CD1c-positive myeloid dendritic cell (primary cell): ENCODE measurements around the gene RFX1.
"Not testable (repeated sequence)": the region's sequence is repeated elsewhere in the genome, so short reads cannot be mapped to it uniquely, and the experiment has no call there.

ENCODE experiments used
- DNase-seq: peaks from one replicate; pipeline ENCODE4 v3.0.0-alpha.2; 2016; ENCODE audit errors: extremely low spot score

Gene RFX1

DNA sequence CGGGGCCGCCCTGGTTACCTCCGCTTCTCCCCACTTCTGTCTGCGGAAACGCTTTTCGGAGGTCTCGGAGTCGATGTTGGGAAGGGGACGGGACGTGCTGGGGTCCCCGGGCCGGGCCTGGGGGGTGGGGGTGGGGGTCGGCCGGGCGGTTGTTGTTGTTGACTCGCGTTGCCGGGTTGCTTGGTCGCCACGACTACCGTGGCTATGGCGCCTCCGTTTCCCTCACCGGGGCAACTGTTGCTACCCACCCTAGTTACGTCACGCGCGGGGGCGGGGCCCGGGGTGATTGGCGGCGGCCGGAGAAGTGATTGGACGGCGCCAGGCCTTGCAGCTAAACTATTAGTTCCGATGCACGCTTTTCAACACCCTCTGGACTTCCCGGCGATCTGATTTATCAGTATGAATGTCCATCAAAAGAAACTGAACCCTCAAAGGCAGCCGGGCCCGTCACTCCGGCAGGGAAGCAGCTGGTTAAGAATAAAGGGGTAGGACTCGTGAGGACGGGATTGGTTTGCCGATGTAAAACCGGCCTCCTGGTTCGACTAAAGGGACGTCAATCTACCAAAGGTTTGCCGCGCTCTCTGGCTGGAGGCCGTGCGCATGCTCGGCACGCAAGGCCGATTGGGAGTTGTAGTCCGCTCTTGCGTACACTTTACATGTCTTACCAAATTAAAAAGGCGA is at the start of gene RFX1:
RFX1 (minus strand) TSS at position 236 of the 681 bp plus-strand sequence. CDS start 12,477 bp downstream, outside the sequence.
- peak; percentile 99 for DNase-seq

DNA sequence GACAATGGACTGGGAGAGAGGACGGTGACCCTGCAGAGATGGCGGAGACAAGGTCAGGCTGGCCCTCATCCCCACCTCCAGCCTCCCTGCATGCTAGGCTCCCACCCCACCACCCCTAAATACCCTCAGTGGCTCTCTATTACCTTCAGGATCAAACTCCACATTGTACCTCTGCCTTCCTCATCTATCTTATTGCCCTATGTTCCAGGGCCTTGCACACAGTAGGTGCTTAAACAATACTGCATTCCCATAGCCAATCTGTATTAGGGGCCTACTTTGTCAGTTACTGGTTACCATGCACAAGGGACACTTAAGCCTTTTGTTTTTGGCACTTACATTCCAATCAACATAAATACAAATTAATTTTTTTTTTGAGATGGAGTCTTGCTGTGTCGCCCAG is 49.3 kb upstream of the RFX1 start:
- DNase-seq: no peak

DNA sequence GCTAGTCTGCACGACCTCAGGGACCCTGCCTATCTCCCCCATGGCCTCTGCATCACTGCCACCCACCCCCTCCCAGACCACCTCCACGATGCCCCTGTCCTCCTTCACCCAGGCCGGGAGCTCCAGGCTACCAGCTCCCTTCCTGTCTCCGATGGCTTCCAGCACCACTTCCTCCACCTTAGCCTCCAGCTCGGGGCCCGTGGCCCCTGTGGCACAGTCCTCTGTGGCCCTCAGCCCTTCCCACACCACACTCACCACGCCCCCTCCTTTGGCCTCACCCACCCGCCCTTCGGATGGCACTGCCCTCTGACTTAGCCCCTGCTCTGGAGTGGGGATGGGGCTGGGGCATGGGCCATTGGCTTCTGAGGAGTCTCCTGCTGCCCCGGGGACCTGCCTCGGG is 48.6 kb upstream of the RFX1 start:
- DNase-seq: no peak

DNA sequence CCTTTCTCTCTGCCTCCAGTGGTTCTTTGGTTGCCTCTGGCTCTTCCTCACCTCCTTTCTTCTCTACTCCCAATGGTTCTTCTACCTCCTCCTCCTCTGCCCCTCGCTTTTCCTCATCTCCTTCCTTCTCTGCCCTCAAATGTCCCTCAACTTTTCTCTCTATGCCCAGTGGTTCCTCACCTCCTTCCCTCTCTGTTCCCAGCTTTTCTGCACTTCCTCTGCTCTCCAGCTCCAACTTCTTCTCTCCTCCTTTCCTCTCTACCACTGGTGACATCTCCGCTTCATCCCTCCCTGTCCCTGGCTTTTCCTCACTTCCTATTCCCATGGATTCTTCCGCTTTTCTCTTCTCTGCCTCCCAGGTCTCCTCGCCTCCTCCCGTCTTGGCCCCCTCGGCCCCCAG is 48.0 kb upstream of the RFX1 start:
- no peak for DNase-seq

DNA sequence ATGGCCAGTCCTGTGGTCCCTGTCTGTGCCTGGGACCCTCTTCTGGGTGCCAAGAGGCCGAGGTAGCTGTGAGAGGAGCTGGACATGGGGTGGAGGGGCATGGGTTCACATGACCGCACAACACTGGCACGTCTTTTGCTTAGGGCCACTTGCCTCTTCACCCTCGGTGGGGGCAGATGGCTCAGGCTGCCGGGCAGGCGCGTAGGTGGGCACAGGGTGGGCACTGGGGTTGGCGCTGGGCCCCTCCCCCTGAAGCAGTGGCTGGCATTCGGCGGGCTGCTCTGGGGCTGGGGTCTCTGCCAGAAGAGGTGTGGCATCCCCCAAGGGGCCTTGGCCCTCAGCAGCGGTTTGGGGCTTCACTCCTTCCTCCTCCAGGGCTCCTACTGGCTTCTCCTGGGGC is 47.4 kb upstream of the RFX1 start:
- no peak for DNase-seq

DNA sequence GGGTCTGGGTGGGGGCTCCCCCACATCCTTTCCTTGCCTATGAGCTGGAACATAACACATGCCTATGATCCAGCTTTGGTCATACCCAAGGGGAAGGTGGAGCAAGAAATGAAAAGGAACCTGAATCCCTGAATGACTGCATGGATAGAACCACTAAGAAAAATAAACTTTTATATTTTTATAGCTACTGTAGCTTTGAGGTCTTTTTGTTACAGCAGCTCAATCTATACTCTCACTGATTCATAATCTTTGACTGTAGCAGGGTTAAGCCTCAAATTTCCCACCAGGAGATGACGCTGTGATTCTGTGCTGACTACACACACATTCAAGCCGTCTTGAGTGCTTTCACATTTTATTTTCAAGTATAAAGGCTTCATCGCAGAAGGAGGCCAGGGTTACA is 46.9 kb upstream of the RFX1 start:
- no peak for DNase-seq

DNA sequence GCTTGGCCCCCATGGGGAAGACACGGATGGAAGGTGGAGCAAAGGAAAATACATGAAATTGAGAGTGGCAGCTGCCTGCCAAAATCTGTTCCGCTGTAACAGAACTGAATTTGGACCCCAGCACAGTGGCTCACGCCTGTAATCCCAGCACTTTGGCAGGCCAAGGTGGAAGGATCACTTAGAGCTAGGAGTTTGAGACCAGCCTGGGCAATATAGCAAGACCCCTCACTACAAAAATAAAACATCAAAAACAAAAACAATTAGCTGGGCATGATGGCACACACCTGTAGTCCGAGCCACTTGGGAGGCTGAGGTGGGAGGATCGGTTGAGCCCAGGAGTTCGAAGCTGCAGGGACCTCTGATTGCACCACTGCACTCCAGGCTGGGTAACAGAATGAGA is 46.4 kb upstream of the RFX1 start:
- DNase-seq: no peak

DNA sequence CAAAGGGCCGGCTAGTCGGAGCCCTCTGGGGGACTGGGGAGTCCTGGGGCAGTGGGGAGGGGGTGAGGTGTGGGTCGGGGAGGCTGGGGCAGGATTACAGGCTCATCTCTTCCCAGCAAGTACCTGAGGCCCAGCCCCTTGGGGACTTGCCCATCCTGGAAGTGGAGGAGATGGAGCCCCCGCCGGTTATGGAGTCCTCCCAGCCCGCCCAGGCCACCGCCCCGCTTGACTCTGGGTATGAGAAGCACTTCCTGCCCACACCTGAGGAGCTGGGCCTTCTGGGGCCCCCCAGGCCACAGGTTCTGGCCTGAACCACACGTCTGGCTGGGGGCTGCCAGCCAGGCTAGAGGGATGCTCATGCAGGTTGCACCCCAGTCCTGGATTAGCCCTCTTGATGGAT is 45.9 kb upstream of the RFX1 start:
- DNase-seq: no peak

DNA sequence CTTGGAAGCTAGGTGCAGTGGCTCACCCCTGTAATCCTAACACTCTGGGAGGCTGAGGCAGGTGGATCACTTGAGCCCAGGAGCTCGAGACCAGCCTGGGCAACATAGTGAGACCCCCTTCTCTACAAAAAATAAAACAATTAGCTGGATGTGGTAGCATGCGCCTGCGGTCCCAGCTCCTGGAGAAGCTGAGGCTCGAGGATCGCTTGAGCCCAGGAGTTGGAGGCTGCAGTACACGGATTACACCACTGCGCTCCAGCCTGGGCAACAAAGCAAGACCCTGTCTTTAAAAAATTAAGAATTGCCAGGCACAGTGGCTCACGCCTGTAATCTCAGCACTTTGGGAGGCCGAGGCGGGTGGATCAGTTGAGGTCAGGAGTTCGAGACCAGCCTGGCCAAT is 44.8 kb upstream of the RFX1 start:
- DNase-seq: not testable (repeated sequence)

DNA sequence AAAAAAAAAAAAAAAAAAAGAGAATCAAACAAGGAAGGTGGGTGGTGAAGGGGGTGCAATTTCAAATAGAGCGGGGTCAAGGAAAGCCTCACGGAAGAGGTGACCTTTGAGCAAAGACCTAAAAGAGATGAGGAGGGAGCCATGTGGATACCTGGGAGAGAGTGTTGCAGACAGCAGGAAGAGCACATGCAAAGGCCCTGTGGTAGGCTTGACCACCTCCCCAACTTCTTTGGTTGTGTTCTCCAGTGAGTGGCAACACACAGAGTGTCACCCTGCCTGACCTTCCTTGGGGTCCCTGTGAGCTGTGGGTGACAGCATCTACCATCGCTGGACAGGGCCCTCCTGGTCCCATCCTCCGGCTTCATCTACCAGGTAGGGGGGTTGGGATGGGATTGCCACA is 44.4 kb upstream of the RFX1 start:
- DNase-seq: no peak

DNA sequence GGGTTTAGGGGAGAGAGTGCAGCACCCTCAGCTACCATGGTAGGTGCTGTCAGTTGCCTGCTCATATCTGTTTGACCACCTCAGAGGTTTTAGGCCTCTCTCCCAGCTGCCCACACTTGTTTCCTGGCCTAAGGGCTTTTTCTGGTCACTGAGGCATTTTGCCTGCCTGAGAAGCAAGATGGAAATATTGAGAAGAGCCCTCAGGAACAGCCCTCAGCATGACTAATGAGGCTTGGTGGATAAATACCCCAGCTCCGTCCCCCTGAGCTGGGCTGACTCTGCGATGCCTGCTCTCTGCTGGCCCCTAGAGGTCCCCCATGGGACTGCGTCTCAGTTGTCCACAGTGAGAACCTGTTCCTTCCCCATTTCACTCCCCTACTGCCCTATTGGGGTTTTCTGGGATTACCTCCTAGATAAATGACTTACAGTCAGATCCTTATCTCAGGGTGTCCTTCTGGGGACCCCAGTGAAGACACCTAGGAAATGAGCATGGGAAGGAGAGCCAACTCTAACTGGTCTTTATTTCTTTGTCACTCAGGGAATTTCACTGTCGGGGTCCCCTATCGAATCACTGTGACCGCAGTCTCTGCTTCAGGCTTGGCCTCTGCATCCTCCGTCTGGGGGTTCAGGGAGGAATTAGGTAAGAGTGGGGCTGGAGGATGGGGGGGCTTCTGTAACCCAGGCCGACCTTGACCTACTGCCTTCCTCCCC is 42.5 kb upstream of the RFX1 start:
- peak; percentile 84 for DNase-seq

DNA sequence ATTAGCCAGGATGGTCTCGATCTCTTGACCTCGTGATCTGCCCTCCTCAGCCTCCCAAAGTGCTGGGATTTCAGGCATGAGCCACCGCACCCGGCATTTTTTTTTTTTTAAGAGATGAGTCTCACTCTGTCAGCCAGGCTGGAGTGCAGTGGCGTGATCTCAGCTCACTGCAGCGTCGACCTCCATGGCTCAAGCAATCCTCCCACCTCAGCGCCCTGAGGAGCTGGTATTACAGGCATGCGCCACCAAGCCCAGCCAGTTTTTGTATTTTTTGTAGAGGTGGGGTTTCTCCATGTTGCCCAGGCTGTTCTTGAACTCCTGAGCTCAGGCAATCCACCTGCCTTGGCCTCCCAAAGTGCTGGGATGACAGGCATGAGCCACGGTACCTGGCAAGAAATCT is 41.7 kb upstream of the RFX1 start:
- DNase-seq: not testable (repeated sequence)

DNA sequence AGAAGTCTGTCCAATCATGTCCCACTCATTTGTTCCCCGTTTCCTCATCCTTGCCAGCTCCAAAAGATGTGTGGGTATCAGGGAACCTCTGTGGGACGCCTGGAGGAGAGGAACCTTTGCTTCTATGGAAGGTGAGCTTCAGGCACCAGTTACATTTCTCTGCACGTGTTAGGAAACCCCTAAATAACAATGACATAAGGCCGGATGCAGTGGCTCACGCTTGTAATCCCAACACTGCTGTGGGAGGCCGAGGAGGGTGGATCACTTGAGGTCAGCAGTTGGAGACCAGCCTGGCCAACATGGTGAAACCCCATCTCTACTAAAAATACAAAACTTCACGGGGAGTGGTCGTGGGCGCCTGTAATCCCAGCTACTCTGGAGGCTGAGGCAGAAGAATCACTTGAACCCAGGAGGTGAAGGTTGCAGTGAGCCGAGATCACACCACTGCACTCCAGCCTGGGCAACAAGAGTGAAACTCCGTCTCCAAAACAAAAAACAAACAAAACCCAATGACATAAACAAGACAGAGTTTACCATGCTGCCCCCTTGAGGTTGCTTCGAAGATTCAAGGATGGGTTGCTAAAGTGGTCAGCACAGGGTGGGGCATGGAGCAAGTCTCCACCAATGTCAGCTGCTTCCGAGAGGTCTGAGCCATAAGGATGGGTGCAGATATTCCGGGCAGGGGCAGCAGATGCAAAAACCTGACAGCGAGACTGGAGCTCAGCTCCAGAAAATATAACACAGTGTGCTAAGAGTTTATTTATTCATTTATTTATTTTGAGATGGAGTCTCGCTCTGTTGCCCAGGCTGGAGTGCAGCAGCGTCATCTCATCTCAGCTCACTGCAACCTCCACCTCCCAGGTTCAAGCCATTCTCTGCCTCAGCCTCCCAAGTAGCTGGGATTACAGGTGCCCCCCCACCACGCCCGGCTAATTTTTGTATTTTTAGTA is 36.8 kb upstream of the RFX1 start:
- DNase-seq: peak; percentile 79

DNA sequence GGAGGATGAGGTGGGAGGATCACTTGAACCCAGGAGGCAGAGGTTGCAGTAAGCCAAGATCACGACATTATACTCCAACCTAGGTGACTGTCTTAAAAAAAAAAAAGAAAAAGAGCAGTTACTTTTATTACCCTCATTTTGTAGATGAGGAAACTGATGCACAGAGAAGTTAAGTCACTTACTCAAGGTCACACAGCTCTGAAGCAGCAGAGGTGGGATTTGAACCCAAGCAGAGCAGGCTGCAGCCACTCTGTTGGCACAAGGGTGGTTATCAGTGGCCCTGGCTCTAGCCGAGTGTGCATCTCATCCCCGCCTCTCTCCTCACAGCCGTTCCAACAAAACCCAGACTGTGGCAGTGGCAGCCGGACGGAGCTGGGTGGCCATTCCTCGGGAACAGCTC is 33.1 kb upstream of the RFX1 start:
- DNase-seq: no peak

DNA sequence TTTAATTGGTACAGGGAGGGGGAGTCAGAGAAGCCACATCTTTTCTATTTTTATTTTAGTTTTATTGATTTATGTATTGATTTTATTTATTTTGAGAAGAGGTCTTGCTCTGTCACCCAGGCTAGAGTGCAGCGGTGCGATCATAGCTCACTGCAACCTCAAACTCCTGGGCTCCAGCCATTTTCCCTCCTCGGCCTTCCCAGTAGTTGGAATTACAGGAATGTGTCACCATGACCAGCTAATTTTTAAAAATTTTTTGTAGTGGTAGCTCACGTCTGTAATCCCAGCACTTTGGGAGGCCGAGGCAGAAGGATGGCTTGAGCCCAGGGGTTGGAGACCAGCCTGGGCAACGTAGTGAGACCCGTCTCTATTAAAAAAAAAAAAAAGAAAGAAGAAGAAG is 29.6 kb upstream of the RFX1 start:
- no peak for DNase-seq

DNA sequence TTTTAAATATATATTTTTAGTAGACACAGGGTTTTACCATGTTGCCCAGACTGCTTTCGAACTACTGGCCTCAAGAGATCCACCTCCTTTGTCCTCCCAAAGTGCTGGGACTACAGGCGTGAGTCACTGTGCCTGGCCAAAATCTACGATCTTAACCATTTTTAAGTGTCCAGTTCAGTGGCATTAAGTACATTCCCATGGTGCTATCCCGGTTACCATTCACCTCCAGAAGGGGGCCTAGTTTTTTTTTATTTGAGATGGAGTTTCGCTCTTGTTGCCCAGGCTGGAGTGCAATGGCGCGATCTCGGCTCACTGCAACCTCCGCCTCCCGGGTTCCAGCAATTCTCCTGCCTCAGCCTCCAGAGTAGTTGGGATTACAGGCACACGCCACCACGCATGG is 29.0 kb upstream of the RFX1 start:
- DNase-seq: not testable (repeated sequence)

DNA sequence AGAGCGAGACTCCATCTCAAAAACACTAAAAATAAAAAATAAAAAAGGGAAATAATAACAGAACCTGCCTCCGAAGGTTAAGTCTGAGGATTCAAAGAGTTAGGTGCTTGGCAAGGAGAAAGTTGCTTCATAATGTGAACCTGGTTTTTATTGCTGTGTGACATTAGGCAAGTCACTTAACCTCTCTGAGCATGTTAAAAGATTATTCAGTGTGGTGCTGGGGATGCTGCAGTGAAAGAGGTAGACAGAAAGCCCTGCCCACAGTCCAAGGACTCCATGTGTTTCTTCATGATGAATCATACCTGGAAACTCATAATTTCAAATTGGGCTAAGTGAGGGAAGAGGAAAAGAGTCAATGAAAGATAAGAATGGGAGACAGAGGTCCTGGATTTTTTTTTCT is 27.8 kb upstream of the RFX1 start:
- DNase-seq: no peak

DNA sequence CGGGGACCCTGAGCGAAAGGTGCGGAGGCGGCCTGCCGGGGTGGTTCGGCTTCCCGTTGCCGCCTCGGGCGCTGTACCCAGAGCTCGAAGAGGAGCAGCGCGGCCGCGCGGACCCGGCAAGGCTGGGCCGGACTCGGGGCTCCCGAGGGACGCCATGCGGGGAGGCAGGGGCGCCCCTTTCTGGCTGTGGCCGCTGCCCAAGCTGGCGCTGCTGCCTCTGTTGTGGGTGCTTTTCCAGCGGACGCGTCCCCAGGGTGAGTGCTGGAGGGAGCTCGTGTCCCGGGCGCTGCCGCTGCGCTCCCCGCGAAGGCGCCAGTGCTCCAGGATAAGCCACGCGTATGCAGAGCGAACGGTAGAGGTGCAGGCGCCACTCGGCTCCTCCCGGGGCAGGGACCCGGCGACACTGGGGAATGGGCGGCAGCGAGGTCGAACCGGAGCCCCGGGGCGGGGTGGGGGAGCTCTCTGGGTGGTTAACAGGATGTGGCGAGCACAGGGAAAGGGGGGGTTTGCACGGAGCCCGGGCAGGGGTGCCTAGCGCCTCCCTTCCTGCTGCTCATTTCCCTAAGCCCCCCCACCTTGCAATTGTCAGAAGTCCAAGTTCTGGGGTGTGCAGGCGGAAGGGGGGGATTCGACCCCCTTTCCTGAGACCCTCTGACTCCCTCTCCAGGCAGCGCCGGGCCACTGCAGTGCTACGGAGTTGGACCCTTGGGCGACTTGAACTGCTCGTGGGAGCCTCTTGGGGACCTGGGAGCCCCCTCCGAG is 25.8 kb upstream of the RFX1 start, which contains the start of gene IL27RA:
IL27RA (plus strand) TSS at position 44 of the 762 bp plus-strand sequence; CDS start at position 155, 111 bp downstream.
- peak; percentile 77 for DNase-seq

DNA sequence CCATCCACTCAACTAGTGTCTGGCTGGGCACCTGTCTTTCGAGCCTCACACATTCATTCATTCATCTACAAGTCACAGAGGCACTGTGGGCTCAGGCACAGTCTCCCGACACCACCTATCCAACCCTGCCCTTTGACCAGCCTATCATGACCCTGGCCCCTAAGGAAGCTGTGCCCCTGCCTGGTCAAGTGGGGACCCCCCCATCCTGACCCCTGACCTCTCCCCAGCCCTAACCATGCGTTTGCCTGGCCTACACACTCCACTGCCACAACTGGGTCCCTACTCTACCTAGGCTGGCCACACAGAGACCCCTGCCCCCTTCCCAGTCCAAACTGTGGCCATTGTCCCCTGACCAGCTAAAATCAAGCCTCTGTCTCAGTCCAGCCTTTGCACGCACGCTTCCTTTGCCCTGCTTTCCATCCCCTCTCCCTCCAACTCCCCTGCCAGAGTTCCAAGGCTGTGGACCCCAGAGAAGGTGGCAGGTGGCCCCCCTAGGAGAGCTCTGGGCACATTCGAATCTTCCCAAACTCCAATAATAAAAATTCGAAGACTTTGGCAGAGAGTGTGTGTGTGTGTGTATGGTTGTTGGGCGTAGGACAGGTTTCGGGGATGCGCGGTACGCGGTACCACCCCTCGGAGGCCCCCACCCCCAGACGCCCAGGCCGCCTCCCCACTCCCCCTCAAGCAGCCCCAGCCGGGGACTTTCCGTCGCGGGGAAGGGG is 25.0 kb upstream of the RFX1 start:
- no peak for DNase-seq

DNA sequence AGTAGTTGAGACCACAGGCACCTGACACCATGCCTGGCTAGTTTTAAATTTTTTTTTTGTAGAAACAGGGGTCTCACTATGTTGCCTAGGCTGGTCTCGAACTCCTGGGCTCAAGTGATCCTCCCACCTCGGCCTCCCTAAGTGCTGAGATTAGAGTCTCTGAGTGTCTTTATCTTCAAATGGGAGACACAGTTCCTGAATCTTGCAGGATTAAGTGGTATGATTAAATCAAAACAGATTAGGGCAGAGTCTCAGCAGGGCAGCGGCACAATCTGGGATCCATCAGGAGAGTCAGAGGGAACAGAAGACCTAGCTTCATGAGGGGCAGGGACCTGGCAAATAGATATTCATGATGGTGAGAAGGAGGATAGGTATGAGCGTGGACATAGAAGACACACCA is 22.8 kb upstream of the RFX1 start:
- no peak for DNase-seq
